ENCODE results near the gene TINCR. TPM values are rescaled to one million over a fixed set of nuclear protein-coding genes. Genes with fewer than 3 reads are reported as not detected.

TINCR gene
- polyA plus RNA-seq, 2 of the 4 experiments (the other 2 are of a cell fraction): 1.2 to 1.8 TPM

GRCh38 chr19:5590865-5591154 is 23.1 kb upstream of the TINCR start:
- ChIA-PET POLR2A (no interaction called here), CTCF (no interaction called here)
- TF ChIP-seq BCL3 (IDR thresholded peaks at IDR 0.05): no peak
- no peak for TF ChIP-seq GATA3 (IDR thresholded peaks at IDR 0.05; ENCODE audit: borderline replicate concordance)
- TF ChIP-seq MAX (IDR thresholded peaks at IDR 0.05): no peak
- Histone ChIP-seq H3K9me3 (no peaks in the 10 kb centered on the region), H3K27ac (no peak overlapping the region), H3K4me2 (no peak overlapping the region), H3K4me1 (no peaks in the 10 kb centered on the region), H3K4me3 (no peak overlapping the region)
- ATAC-seq (no peak), DNase-seq (ENCODE audit: low read depth in 1 of 2, low spot score in 1 of 2) (no peak), FAIRE-seq (no peak)
- WGBS (ENCODE audit: missing lambda C conversion rate): 94% methylated on average over 9 of the region's 9 CpGs

GRCh38 chr19:5590151-5590864 is 22.6 kb upstream of the TINCR start:
- no peak for TF ChIP-seq MYC (IDR thresholded peaks at IDR 0.05; ENCODE audit: borderline replicate concordance, low read length)
- no peak for TF ChIP-seq CHD2 (IDR thresholded peaks at IDR 0.05; ENCODE audit: low read length, partially characterized antibody)
- TF ChIP-seq RFX5 (IDR thresholded peaks at IDR 0.05): no peak
- TF ChIP-seq POLR2A (IDR thresholded peaks at IDR 0.05; ENCODE audit: low read length): no peak
- TF ChIP-seq NFE2L2 (conservative IDR thresholded peaks at IDR 0.05; ENCODE audit: low read length): no peak
- TF ChIP-seq HEYL (CRISPR knock-in tag; IDR thresholded peaks at IDR 0.05): no peak
- no peak for TF ChIP-seq RNF2 (IDR thresholded peaks at IDR 0.05; ENCODE audit: borderline replicate concordance, low read depth)
- no peak for TF ChIP-seq RAD21 (conservative IDR thresholded peaks at IDR 0.05 in 1 of 2, IDR thresholded peaks at IDR 0.05 in 1 of 2)
- no peak for TF ChIP-seq ELK1 (IDR thresholded peaks at IDR 0.05; ENCODE audit: low read depth, low read length)
- no peak for TF ChIP-seq HES2 (IDR thresholded peaks at IDR 0.05)
- TF ChIP-seq TFCP2L1 (CRISPR knock-in tag; IDR thresholded peaks at IDR 0.05): no peak
- TF ChIP-seq SMC3 (IDR thresholded peaks at IDR 0.05): no peak
- TF ChIP-seq SREBF2 (IDR thresholded peaks at IDR 0.05): no peak
- TF ChIP-seq GATA3 (IDR thresholded peaks at IDR 0.05; ENCODE audit: borderline replicate concordance): no peak
- no peak for TF ChIP-seq FOXS1 (CRISPR knock-in tag; IDR thresholded peaks at IDR 0.05)
- TF ChIP-seq CHD4 (IDR thresholded peaks at IDR 0.05; ENCODE audit: borderline replicate concordance): no peak
- TF ChIP-seq CEBPB (IDR thresholded peaks at IDR 0.05): no peak
- no peak for TF ChIP-seq REST (IDR thresholded peaks at IDR 0.05)
- TF ChIP-seq CBX2 (IDR thresholded peaks at IDR 0.05; ENCODE audit: borderline replicate concordance, low read depth): no peak
- TF ChIP-seq HOXA7 (CRISPR knock-in tag; IDR thresholded peaks at IDR 0.05): no peak
- 87% methylated on average over 6 of the region's 22 CpGs for WGBS (ENCODE audit: missing lambda C conversion rate)
- DNase-seq (ENCODE audit: low read depth in 1 of 2, low spot score in 1 of 2): no peak
- Histone ChIP-seq H3K9me3 (no peaks in the 10 kb centered on the region), H3K4me1 (no peaks in the 10 kb centered on the region), H3K4me3 (no peak overlapping the region), H3K27ac (no peak overlapping the region), H3K4me2 (no peak overlapping the region)
- no peak for ATAC-seq
- CTCF ChIA-PET: no interaction called here
- POLR2A ChIA-PET: no interaction called here
- no peak for FAIRE-seq
